Lung (tissue), 12 donors: ENCODE measurements around the gene TGFBR3. TPM values are rescaled to one million over a fixed set of nuclear protein-coding genes. Genes with fewer than 3 reads are reported as not detected.
A peak's percentile ranks its signal among the peaks of the same experiment; 100 is the strongest.

Experiments used
- ATAC-seq: fragments of 200-7000 bp; cut with Tn5 transposase; one replicate; pipeline ENCODE4 v1.9.1; 2020; ENCODE audit warnings: moderate number of reproducible peaks; ENCODE audit not compliant: insufficient read depth, low FRiP score
- DNase-seq, 3 donors: peaks; one replicate each; pipeline ENCODE4 v3.0.0-alpha.2; 2013 to 2017
- H3K27ac ChIP-seq, 2 donors: one replicate each; pipeline ENCODE4 v1.5.1; 2013; ENCODE audit warnings: mild to moderate bottlenecking in 2 of 2, moderate library complexity in 2 of 2, control low read depth in 1 of 2, inconsistent platforms in 1 of 2, low read depth in 1 of 2, low read length in 1 of 2
- H3K27me3 ChIP-seq, 3 donors: one replicate each; pipeline ENCODE4 v1.5.1; 2013; ENCODE audit warnings: low read length in 2 of 3; ENCODE audit not compliant: control insufficient read depth in 3 of 3, insufficient read depth in 3 of 3
- H3K36me3 ChIP-seq, 4 donors: one replicate each; pipeline ENCODE4 v1.5.1; 2013; ENCODE audit warnings: low read length in 4 of 4, mild to moderate bottlenecking in 1 of 4, moderate library complexity in 1 of 4; ENCODE audit not compliant: control insufficient read depth in 4 of 4, insufficient read depth in 4 of 4
- H3K4me1 ChIP-seq, 5 donors: one replicate each; pipeline ENCODE4 v1.5.1; 2013; ENCODE audit warnings: low read length in 5 of 5, mild to moderate bottlenecking in 2 of 5, moderate library complexity in 1 of 5; ENCODE audit not compliant: control insufficient read depth in 5 of 5, insufficient read depth in 5 of 5
- H3K4me3 ChIP-seq: one replicate; pipeline ENCODE4 v1.5.1; 2013; ENCODE audit warnings: mild to moderate bottlenecking, control low read depth, moderate library complexity
- H3K9ac ChIP-seq, 2 donors: one replicate each; pipeline ENCODE4 v1.5.1; 2013; ENCODE audit warnings: low read length in 2 of 2, control low read depth in 1 of 2; ENCODE audit not compliant: insufficient read depth in 1 of 2
- H3K9me3 ChIP-seq, 4 donors: one replicate each; pipeline ENCODE4 v1.5.1; 2013; ENCODE audit warnings: low read length in 3 of 4, mild to moderate bottlenecking in 1 of 4, moderate library complexity in 1 of 4; ENCODE audit not compliant: control insufficient read depth in 4 of 4, insufficient read depth in 3 of 4
- CTCF ChIP-seq: IDR thresholded peaks from 2 replicates; pipeline ENCODE4 v1.5.1; 2012; ENCODE audit warnings: mild to moderate bottlenecking; ENCODE audit errors: control extremely low read depth, extremely low read depth
- WGBS, 2 donors: extraction: QIAGEN DNeasy Blood & Tissue Kit; methylation state at CpG; one replicate each; pipeline ENCODE4 v1.1.7; 2013; 5-methylcytosine and 5-hydroxymethylcytosine counted together
- polyA plus RNA-seq, 2 donors: library from polyadenylated mRNA; stranded (reverse); fragments of 200-250 nt; gene quantifications; one replicate each; pipeline ENCODE4 v1.2.1, GENCODE V29; 2013
- total RNA-seq, 2 donors: library from RNA; depleted of rRNA in 1 of 2; stranded (reverse); fragments of >200 nt in 1 of 2; gene quantifications; one replicate each; pipeline ENCODE4 v1.2.1, GENCODE V29; 2014 to 2021
- donor health status: control.
- donor health status: control.
- donor health status: Bipolar disorder and iron deficiency.
- donor health status: healthy.
- donor health status: DM: yes; HTN: yes; CAD: no.

Gene TGFBR3
- total and polyA plus RNA-seq, 4 donors = 13.1 to 99.6 (median 26.5) TPM

DNA sequence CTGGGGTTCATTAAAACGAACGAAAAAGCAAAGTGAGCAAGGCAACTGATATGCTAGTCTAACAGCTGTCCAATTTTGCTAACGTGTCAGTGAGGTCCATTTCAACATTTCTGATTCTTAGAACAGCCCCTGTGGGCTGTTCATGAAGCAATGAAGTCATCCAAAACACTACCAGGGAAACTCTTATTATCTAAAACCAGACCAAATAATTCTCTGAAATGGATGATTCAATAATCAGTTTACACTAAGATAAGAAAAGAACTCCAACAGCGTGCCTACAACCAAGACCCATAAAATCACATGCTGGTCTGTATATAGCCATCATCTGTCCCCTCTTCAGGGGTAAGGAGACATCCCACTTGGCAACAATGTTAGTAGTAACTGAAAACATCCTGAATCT lies 122.7 kb downstream of the TGFBR3 start:
- TF ChIP-seq CTCF = no peak
- H3K36me3 ChIP-seq = peaks cover 0 to 5% (median 2%) of the 10 kb centered on the region in 4 donors
- 66 to 77% methylated on average over 4 of the region's 4 CpGs for WGBS, 2 donors
- H3K4me1 ChIP-seq = peaks cover 0 to 31% (median 12%) of the 10 kb centered on the region in 5 donors
- H3K9me3 ChIP-seq = no peaks in the 10 kb centered on the region
- no peak overlapping the region for H3K4me3 ChIP-seq
- no peaks in the 10 kb centered on the region for H3K27me3 ChIP-seq
- no peak overlapping the region for H3K27ac ChIP-seq
- peak in 2 of 3 donors; percentile 60 to 77 for DNase-seq
- ATAC-seq = no peak
- peak overlapping the region in 1 of 2 donors; percentile 17 for H3K9ac ChIP-seq

GRCh38 chr1:91761295-91761721 lies 124.6 kb downstream of the TGFBR3 start:
- TF ChIP-seq CTCF = no peak
- ATAC-seq (no peak), DNase-seq (peak in 1 of 3 donors; percentile 40)
- Histone ChIP-seq H3K4me1 (peaks cover 0 to 34% (median 13%) of the 10 kb centered on the region in 5 donors), H3K27me3 (no peaks in the 10 kb centered on the region), H3K9ac (no peak overlapping the region), H3K27ac (no peak overlapping the region), H3K9me3 (no peaks in the 10 kb centered on the region), H3K4me3 (no peak overlapping the region), H3K36me3 (peaks cover 0 to 8% (median 3%) of the 10 kb centered on the region in 4 donors)
- WGBS, 2 donors = 86 to 97% methylated on average over 1 of the region's 1 CpG

GRCh38 chr1:91760512-91760911 lies 125.4 kb downstream of the TGFBR3 start:
- no peak for ATAC-seq
- H3K27ac ChIP-seq = no peak overlapping the region
- WGBS, 2 donors = 94 to 97% methylated on average over 1 of the region's 1 CpG
- H3K4me3 ChIP-seq = no peak overlapping the region
- DNase-seq = no peak
- H3K36me3 ChIP-seq = peaks cover 0 to 8% (median 4%) of the 10 kb centered on the region in 4 donors
- no peaks in the 10 kb centered on the region for H3K27me3 ChIP-seq
- TF ChIP-seq CTCF = no peak
- H3K4me1 ChIP-seq = peaks cover 3 to 39% (median 13%) of the 10 kb centered on the region in 5 donors
- H3K9ac ChIP-seq = no peak overlapping the region
- H3K9me3 ChIP-seq = no peaks in the 10 kb centered on the region

DNA sequence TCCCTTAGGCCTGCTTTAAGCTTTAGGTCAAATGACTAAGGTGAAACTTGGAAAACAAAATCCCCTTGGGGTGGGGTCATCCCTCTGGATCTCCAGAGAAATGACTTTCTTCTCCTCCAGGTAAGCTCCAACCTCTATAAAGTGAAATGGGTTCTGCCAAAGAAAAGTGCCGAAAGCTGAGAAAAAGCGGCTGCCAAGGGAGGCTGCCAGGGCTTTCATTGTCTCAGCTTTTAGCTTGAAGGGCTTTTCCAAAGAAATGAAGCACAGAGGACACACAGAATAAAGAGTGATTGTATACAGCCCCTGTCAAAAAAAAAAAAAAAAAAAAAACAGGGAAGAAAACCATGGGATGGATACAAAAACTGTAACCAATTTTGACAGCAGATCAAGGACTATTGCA lies 126.9 kb downstream of the TGFBR3 start:
- WGBS, 2 donors = 94 to 100% methylated on average over 2 of the region's 2 CpGs
- H3K27ac ChIP-seq = no peak overlapping the region
- H3K9me3 ChIP-seq = no peaks in the 10 kb centered on the region
- H3K4me1 ChIP-seq = peaks cover 2 to 36% (median 13%) of the 10 kb centered on the region in 5 donors
- H3K27me3 ChIP-seq = no peaks in the 10 kb centered on the region
- H3K36me3 ChIP-seq = peaks cover 0 to 8% (median 3%) of the 10 kb centered on the region in 4 donors
- ATAC-seq (no peak), DNase-seq (no peak)
- H3K9ac ChIP-seq = no peak overlapping the region
- no peak overlapping the region for H3K4me3 ChIP-seq
- no peak for TF ChIP-seq CTCF
